ENCODE data around the gene PSMF1. TPM values are rescaled to one million over a fixed set of nuclear protein-coding genes. Genes with fewer than 3 reads are reported as not detected.

PSMF1 gene
- polyA plus RNA-seq, 1 donor from 2014 or later = 236 TPM

GRCh38 chr20:1118004-1118335, 432 bp upstream of the PSMF1 start:
- H3K9me3 ChIP-seq (ENCODE audit: low read length) = no peaks in the 10 kb centered on the region
- TF ChIP-seq TAF1 (IDR thresholded peaks at IDR 0.05; ENCODE audit: low read depth) = no peak
- TF ChIP-seq POLR2AphosphoS5 (IDR thresholded peaks at IDR 0.05) = no peak
- no peak for TF ChIP-seq RAD21 (conservative IDR thresholded peaks at IDR 0.05)
- no peak for TF ChIP-seq CTCF (IDR thresholded peaks at IDR 0.05; ENCODE audit: poor library complexity, severe bottlenecking)
- TF ChIP-seq EP300 (conservative IDR thresholded peaks at IDR 0.05; ENCODE audit: poor library complexity, severe bottlenecking) = no peak
- no peak for TF ChIP-seq EZH2 (IDR thresholded peaks at IDR 0.05; ENCODE audit: borderline replicate concordance, insufficient read depth, low read length, poor library complexity, severe bottlenecking)
- TF ChIP-seq MXI1 (conservative IDR thresholded peaks at IDR 0.05; ENCODE audit: poor library complexity, severe bottlenecking) = no peak
- H3K27ac ChIP-seq (ENCODE audit: low read length) = peak overlapping the region; percentile 64
- H2AFZ ChIP-seq (ENCODE audit: low read depth, low read length) = peak overlapping the region; percentile 96
- no peaks in the 10 kb centered on the region for H3F3A ChIP-seq (ENCODE audit: insufficient read depth, low read length, poor library complexity, severe bottlenecking)
- H3K4me3 ChIP-seq (ENCODE audit: low read length) = peak overlapping the region; percentile 100
- no peaks in the 10 kb centered on the region for H3K9me2 ChIP-seq (ENCODE audit: insufficient read depth, low read length)
- peaks cover 40% of the 10 kb centered on the region for H3K79me2 ChIP-seq (replicated peaks; ENCODE audit: insufficient read depth, low read length)
- H3K9ac ChIP-seq (ENCODE audit: low read length) = peak overlapping the region; percentile 91
- H3K4me2 ChIP-seq (ENCODE audit: low read length) = peak overlapping the region; percentile 84
- H4K20me1 ChIP-seq (ENCODE audit: insufficient read depth) = no peaks in the 10 kb centered on the region
- no peaks in the 10 kb centered on the region for H3K27me3 ChIP-seq (ENCODE audit: insufficient read depth, low read depth, low read length)
- no peaks in the 10 kb centered on the region for H3K36me3 ChIP-seq (ENCODE audit: insufficient read depth, low read length)

GRCh38 chr20:1119128-1119505, 715 bp downstream of the PSMF1 start:
- H3K4me3 ChIP-seq (ENCODE audit: low read length) = peak overlapping the region; percentile 100
- no peaks in the 10 kb centered on the region for H3K9me2 ChIP-seq (ENCODE audit: insufficient read depth, low read length)
- H3K27ac ChIP-seq (ENCODE audit: low read length) = peak overlapping the region; percentile 82
- TF ChIP-seq EZH2 (IDR thresholded peaks at IDR 0.05; ENCODE audit: borderline replicate concordance, insufficient read depth, low read length, poor library complexity, severe bottlenecking) (no peak), SMC3 (conservative IDR thresholded peaks at IDR 0.05; ENCODE audit: poor library complexity) (no peak), RAD21 (conservative IDR thresholded peaks at IDR 0.05) (no peak), MXI1 (conservative IDR thresholded peaks at IDR 0.05; ENCODE audit: poor library complexity, severe bottlenecking) (no peak), POLR2AphosphoS5 (IDR thresholded peaks at IDR 0.05) (no peak), CTCF (IDR thresholded peaks at IDR 0.05; ENCODE audit: poor library complexity, severe bottlenecking) (no peak), TAF1 (IDR thresholded peaks at IDR 0.05; ENCODE audit: low read depth) (no peak), REST (IDR thresholded peaks at IDR 0.05; ENCODE audit: borderline replicate concordance) (no peak)
- no peaks in the 10 kb centered on the region for H3F3A ChIP-seq (ENCODE audit: insufficient read depth, low read length, poor library complexity, severe bottlenecking)
- no peaks in the 10 kb centered on the region for H4K20me1 ChIP-seq (ENCODE audit: insufficient read depth)
- H2AFZ ChIP-seq (ENCODE audit: low read depth, low read length) = peak overlapping the region; percentile 84
- no peaks in the 10 kb centered on the region for H3K36me3 ChIP-seq (ENCODE audit: insufficient read depth, low read length)
- no peaks in the 10 kb centered on the region for H3K9me3 ChIP-seq (ENCODE audit: low read length)
- peak overlapping the region; percentile 98 for H3K4me2 ChIP-seq (ENCODE audit: low read length)
- H3K79me2 ChIP-seq (replicated peaks; ENCODE audit: insufficient read depth, low read length) = peaks cover 51% of the 10 kb centered on the region
- no peaks in the 10 kb centered on the region for H3K27me3 ChIP-seq (ENCODE audit: insufficient read depth, low read depth, low read length)
- peak overlapping the region; percentile 91 for H3K9ac ChIP-seq (ENCODE audit: low read length)
